Panc1 (cell line): ENCODE data around the gene SAMD4A. TPM values are rescaled to one million over a fixed set of nuclear protein-coding genes. Genes with fewer than 3 reads are reported as not detected.

Experiments
- ATAC-seq: fragments of 200-7000 bp; cut with Tn5 transposase; 2 replicates; pipeline ENCODE4 v1.9.1; 2020; ENCODE audit warnings: mild to moderate bottlenecking, moderate library complexity
- BruUV-seq: library from RNA; stranded (reverse); fragments of 400-500 nt; replicated peaks from 2 replicates; lab custom pipeline; 2021; lab: Mats Ljungman, UMichigan
- CTCF ChIA-PET: fragments of 300-600 bp; sonication (Branson Sonifier 250); formaldehyde crosslinking; loops from one replicate; lab custom pipeline; 2022; ENCODE audit warnings: antibody characterized with exemption; lab: Charles Lee
- POLR2A ChIA-PET: fragments of 300-600 bp; sonication (Branson Sonifier 250); formaldehyde crosslinking; loops from one replicate; lab custom pipeline; 2022; ENCODE audit warnings: antibody characterized with exemption; lab: Charles Lee
- DNase-seq: peaks from one replicate; pipeline ENCODE4 v3.0.0-alpha.2; 2010; ENCODE audit warnings: low read depth, low spot score
- H3K27ac ChIP-seq: 2 replicates; pipeline ENCODE4 v1.5.1; 2011; ENCODE audit warnings: mild to moderate bottlenecking, low read length, inconsistent platforms
- H3K27me3 ChIP-seq: fragments of 200-500 bp; sonication (Bioruptor generic); 2 replicates; pipeline ENCODE4 v1.6.0; 2014; ENCODE audit warnings: low read length, inconsistent platforms; ENCODE audit not compliant: control insufficient read depth, insufficient read depth
- H3K36me3 ChIP-seq: fragments of 200-500 bp; sonication (Bioruptor generic); 2 replicates; pipeline ENCODE4 v1.5.1; 2014; ENCODE audit warnings: inconsistent platforms, mild to moderate bottlenecking, low read length, moderate library complexity; ENCODE audit not compliant: control insufficient read depth, insufficient read depth
- H3K4me1 ChIP-seq: 2 replicates; pipeline ENCODE4 v1.5.1; 2011; ENCODE audit warnings: inconsistent platforms, mild to moderate bottlenecking, low read length, moderate library complexity; ENCODE audit not compliant: control insufficient read depth, insufficient read depth
- H3K4me3 ChIP-seq, 2 experiments: 2 replicates each; pipeline ENCODE4 v1.5.1; 2011 to 2012; ENCODE audit warnings: low read depth in 2 of 2, low read length in 2 of 2, mild to moderate bottlenecking in 2 of 2, inconsistent platforms in 1 of 2, moderate library complexity in 1 of 2
- H3K9me3 ChIP-seq: fragments of 200-500 bp; sonication (Bioruptor generic); 2 replicates; pipeline ENCODE4 v1.5.1; 2014; ENCODE audit warnings: low read depth, mild to moderate bottlenecking, inconsistent platforms, low read length, moderate library complexity; ENCODE audit not compliant: control insufficient read depth, insufficient read depth
- CTCF ChIP-seq: fragments of 450-650 bp; IDR thresholded peaks from 2 replicates; pipeline ENCODE4 v1.5.1; 2017; ENCODE audit warnings: mild to moderate bottlenecking
- POLR2AphosphoS5 ChIP-seq: IDR thresholded peaks from 2 replicates; pipeline ENCODE4 v1.6.1; 2012; ENCODE audit warnings: mild to moderate bottlenecking, low read depth, low read length, moderate library complexity
- SIN3A ChIP-seq: IDR thresholded peaks from 2 replicates; pipeline ENCODE4 v1.6.1; 2012; ENCODE audit warnings: low read depth, mild to moderate bottlenecking, low read length, moderate library complexity, borderline replicate concordance; ENCODE audit not compliant: insufficient read depth
- TCF7L2 ChIP-seq: IDR thresholded peaks from 2 replicates; pipeline ENCODE4 v1.6.1; 2011; ENCODE audit warnings: mild to moderate bottlenecking, low read depth, low read length, inconsistent platforms
- in situ Hi-C: cut with HindIII; loops from 2 replicates; pipeline ENCODE4 v1.10.0; 2016; ENCODE audit warnings: low sequenced_read_pairs, low pct_unique_long_range_greater_than_20kb
- intact Hi-C: fragments of 100-400 bp; cut with micrococcal nuclease; formaldehyde crosslinking; loops from one replicate; pipeline ENCODE4 v1.10.0; 2022; ENCODE audit not compliant: unreplicated experiment
- total RNA-seq: library from RNA; stranded (reverse); gene quantifications from one replicate; pipeline ENCODE4 v1.2.1, GENCODE V29; 2021; ENCODE audit not compliant: unreplicated experiment
- TF ChIP-seq, protein P1 (sequence below), 2 experiments: IDR thresholded peaks; 2 replicates each; pipeline ENCODE4 v1.6.1; 2011 to 2012; ENCODE audit warnings: low read depth in 2 of 2, control low read depth in 1 of 2, low read length in 1 of 2, mild to moderate bottlenecking in 1 of 2, moderate library complexity in 1 of 2; ENCODE audit not compliant: insufficient read depth in 1 of 2

SAMD4A gene
- total RNA-seq, 1 experiment from 2014 or later = 15.2 TPM

GRCh38 chr14:54785136-54785777 is 218.3 kb downstream of the SAMD4A start:
- Histone ChIP-seq H3K4me1 (no peaks in the 10 kb centered on the region), H3K27ac (no peak overlapping the region), H3K4me3 (no peak overlapping the region), H3K27me3 (no peaks in the 10 kb centered on the region), H3K9me3 (no peaks in the 10 kb centered on the region), H3K36me3 (no peaks in the 10 kb centered on the region; the same call in 1 of the 2 replicates)
- BruUV-seq = no TSS peak
- in situ Hi-C loops (no loop called here), intact Hi-C loops (no loop called here)
- ChIA-PET POLR2A (no interaction called here), CTCF (no interaction called here)
- ATAC-seq (no peak), DNase-seq (no peak)
- TF ChIP-seq CTCF = no peak
- no peak for TF ChIP-seq POLR2AphosphoS5
- TF ChIP-seq, protein P1, sequence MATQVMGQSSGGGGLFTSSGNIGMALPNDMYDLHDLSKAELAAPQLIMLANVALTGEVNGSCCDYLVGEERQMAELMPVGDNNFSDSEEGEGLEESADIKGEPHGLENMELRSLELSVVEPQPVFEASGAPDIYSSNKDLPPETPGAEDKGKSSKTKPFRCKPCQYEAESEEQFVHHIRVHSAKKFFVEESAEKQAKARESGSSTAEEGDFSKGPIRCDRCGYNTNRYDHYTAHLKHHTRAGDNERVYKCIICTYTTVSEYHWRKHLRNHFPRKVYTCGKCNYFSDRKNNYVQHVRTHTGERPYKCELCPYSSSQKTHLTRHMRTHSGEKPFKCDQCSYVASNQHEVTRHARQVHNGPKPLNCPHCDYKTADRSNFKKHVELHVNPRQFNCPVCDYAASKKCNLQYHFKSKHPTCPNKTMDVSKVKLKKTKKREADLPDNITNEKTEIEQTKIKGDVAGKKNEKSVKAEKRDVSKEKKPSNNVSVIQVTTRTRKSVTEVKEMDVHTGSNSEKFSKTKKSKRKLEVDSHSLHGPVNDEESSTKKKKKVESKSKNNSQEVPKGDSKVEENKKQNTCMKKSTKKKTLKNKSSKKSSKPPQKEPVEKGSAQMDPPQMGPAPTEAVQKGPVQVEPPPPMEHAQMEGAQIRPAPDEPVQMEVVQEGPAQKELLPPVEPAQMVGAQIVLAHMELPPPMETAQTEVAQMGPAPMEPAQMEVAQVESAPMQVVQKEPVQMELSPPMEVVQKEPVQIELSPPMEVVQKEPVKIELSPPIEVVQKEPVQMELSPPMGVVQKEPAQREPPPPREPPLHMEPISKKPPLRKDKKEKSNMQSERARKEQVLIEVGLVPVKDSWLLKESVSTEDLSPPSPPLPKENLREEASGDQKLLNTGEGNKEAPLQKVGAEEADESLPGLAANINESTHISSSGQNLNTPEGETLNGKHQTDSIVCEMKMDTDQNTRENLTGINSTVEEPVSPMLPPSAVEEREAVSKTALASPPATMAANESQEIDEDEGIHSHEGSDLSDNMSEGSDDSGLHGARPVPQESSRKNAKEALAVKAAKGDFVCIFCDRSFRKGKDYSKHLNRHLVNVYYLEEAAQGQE (IDR thresholded peaks at IDR 0.05; ENCODE audit: insufficient read depth in 1 of 2, low read depth in 2 of 2, low read length in 1 of 2) = no peak
- no peak for TF ChIP-seq SIN3A
- no peak for TF ChIP-seq TCF7L2

DNA sequence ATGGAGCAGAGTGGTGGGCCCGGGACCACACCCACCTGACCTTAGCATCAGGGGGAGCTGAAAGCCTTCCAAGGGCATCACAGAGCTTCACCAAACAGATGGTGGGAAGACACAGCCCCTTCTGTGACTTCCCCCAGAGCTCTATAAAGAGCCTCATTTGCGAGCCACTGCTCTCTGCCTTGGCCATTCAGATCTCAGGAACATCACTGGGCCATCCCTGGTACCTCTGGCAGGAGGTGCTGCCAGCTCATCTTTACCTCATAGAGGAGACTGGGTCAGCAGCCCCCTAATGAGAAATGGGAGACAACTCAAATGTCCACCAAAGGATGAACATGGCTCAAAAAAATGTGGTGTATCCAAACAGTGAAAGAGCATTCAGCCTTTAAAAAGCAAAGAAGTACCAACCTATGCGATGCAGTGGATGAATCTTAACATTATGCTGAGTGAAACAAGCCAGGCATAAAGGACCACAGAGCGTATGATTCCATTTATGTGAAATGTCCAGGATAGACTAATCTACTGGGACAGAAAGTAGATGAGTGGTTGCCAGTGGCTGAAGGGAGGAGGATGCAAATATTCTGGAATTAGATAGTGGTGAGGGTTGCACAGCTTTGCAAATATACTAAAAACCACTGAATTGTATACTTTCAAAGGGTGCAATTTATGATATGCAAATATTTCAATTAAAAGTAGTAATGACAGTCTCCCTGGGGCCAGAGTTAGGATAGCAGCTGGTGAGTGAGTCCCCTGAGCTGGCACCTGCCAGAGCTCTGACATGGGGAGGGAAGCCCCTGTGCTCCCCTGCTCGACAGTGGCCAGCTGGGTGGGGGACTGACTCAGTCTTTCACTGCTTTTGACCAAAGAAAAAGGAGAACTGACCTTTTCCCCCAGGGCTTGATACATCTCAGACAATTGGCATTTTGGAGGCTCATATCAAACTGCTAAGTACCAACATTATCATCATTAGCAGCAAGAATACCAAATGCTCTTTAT is 219.1 kb downstream of the SAMD4A start:
- intact Hi-C loops = no loop called here
- Histone ChIP-seq H3K27me3 (no peaks in the 10 kb centered on the region), H3K9me3 (no peaks in the 10 kb centered on the region), H3K4me3 (no peak overlapping the region), H3K27ac (no peak overlapping the region), H3K36me3 (no peaks in the 10 kb centered on the region; the same call in 1 of the 2 replicates), H3K4me1 (no peaks in the 10 kb centered on the region)
- ChIA-PET POLR2A (no interaction called here), CTCF (no interaction called here)
- no peak for DNase-seq
- ATAC-seq = no peak
- in situ Hi-C loops = no loop called here
- no TSS peak for BruUV-seq
- TF ChIP-seq TCF7L2 = no peak
- TF ChIP-seq POLR2AphosphoS5 = no peak
- TF ChIP-seq, protein P1 (IDR thresholded peaks at IDR 0.05; ENCODE audit: insufficient read depth in 1 of 2, low read depth in 2 of 2, low read length in 1 of 2) = no peak
- no peak for TF ChIP-seq SIN3A
- no peak for TF ChIP-seq CTCF
